Fibroblast of lung (primary cell): ENCODE data around the gene NFE2. TPM values are rescaled to one million over a fixed set of nuclear protein-coding genes. Genes with fewer than 3 reads are reported as not detected.

Experiments
- DNase-seq, 2 donors: peaks; one replicate each; pipeline versions ENCODE4 v3.0.0 to v3.0.0-alpha.2; 2010; ENCODE audit warnings: low read depth in 2 of 2
- H2AFZ ChIP-seq: 2 replicates; pipeline ENCODE4 v1.5.1; 2012; ENCODE audit warnings: low read length, control low read depth, inconsistent platforms
- H3K27ac ChIP-seq: 2 replicates; pipeline ENCODE4 v1.5.1; 2011; ENCODE audit warnings: low read length, control low read depth; ENCODE audit not compliant: insufficient read depth
- H3K27me3 ChIP-seq: 2 replicates; pipeline ENCODE4 v1.5.1; 2011; ENCODE audit warnings: mild to moderate bottlenecking, low read length; ENCODE audit not compliant: control insufficient read depth, insufficient read depth
- H3K36me3 ChIP-seq: 2 replicates; pipeline ENCODE4 v1.5.1; 2011; ENCODE audit warnings: low read length; ENCODE audit not compliant: control insufficient read depth, insufficient read depth
- H3K4me1 ChIP-seq: 2 replicates; pipeline ENCODE4 v1.5.1; 2011; ENCODE audit warnings: low read length; ENCODE audit not compliant: control insufficient read depth, insufficient read depth; ENCODE audit errors: extremely low read depth
- H3K4me2 ChIP-seq: 2 replicates; pipeline ENCODE4 v1.5.1; 2011; ENCODE audit warnings: low read length, control low read depth; ENCODE audit not compliant: insufficient read depth; ENCODE audit errors: extremely low read depth
- H3K4me3 ChIP-seq, 4 experiments: fragments of 200-600 bp in 1 of 4; sonication (generic) in 1 of 4; replicated peaks in 1 of 4; 2 replicates each; pipeline ENCODE4 v1.5.1; 2011 to 2016; ENCODE audit warnings: low read length in 4 of 4, low read depth in 3 of 4, mild to moderate bottlenecking in 3 of 4, control low read depth in 2 of 4, inconsistent platforms in 1 of 4, mixed read lengths in 1 of 4; ENCODE audit not compliant: insufficient read depth in 1 of 4; ENCODE audit errors: control extremely low read depth in 1 of 4
- H3K79me2 ChIP-seq: 2 replicates; pipeline ENCODE4 v1.5.1; 2012; ENCODE audit warnings: mild to moderate bottlenecking, low read length, inconsistent platforms; ENCODE audit not compliant: control insufficient read depth, insufficient read depth
- H3K9ac ChIP-seq: 2 replicates; pipeline ENCODE4 v1.5.1; 2011; ENCODE audit warnings: mild to moderate bottlenecking, low read length, control low read depth; ENCODE audit not compliant: insufficient read depth
- H3K9me3 ChIP-seq: 2 replicates; pipeline ENCODE4 v1.5.1; 2012; ENCODE audit warnings: low read depth, low read length; ENCODE audit not compliant: control insufficient read depth, insufficient read depth
- H4K20me1 ChIP-seq: 2 replicates; pipeline ENCODE4 v1.5.1; 2011; ENCODE audit warnings: low read length; ENCODE audit not compliant: control insufficient read depth, insufficient read depth; ENCODE audit errors: extremely low read depth
- CTCF ChIP-seq, 2 donors: IDR thresholded peaks in 1 of 2; conservative IDR thresholded peaks in 1 of 2; 1 replicate in 1 of 2; 2 replicates in 1 of 2; pipeline ENCODE4 v1.5.1; 2011 to 2012; ENCODE audit warnings: low read length in 2 of 2, control low read depth in 1 of 2, inconsistent platforms in 1 of 2, low read depth in 1 of 2, mild to moderate bottlenecking in 1 of 2
- EZH2 ChIP-seq: IDR thresholded peaks from 2 replicates; pipeline ENCODE4 v1.5.1; 2012; ENCODE audit warnings: low read length, control low read depth, mild to moderate bottlenecking; ENCODE audit errors: missing control alignments
- polyA plus RNA-seq, 2 donors: library from polyadenylated mRNA; depleted of rRNA in 1 of 2; stranded (reverse) in 1 of 2; unstranded in 1 of 2; fragments of >200 nt; gene quantifications; 2 replicates each; pipeline ENCODE4 v1.2.1, GENCODE V29; 2011 to 2012; ENCODE audit warnings: missing spikeins in 1 of 2
- total RNA-seq: library from RNA; depleted of rRNA; stranded (reverse); fragments of >200 nt; gene quantifications from 2 replicates; pipeline ENCODE4 v1.2.1, GENCODE V29; 2014

The NFE2 gene
- total and polyA plus RNA-seq, 2 donors (not counting 1 experiment from before 2014, with no cell fraction given), result 0.17 to 0.34 TPM

- no peak for TF ChIP-seq CTCF (conservative IDR thresholded peaks at IDR 0.05 in 1 of 2, IDR thresholded peaks at IDR 0.05 in 1 of 2; ENCODE audit: low read depth in 1 of 2, low read length in 2 of 2)
- TF ChIP-seq EZH2, result no peak
- Histone ChIP-seq H3K4me2 (peak overlapping the region; percentile 23), H3K27me3 (no peaks in the 10 kb centered on the region), H3K4me1 (peaks cover 18% of the 10 kb centered on the region), H2AFZ (no peak overlapping the region), H3K9me3 (no peaks in the 10 kb centered on the region), H3K4me3 (no peak overlapping the region), H3K9ac (no peak overlapping the region), H3K36me3 (peaks cover 2% of the 10 kb centered on the region), H3K79me2 (peaks cover 26% of the 10 kb centered on the region), H4K20me1 (no peaks in the 10 kb centered on the region), H3K27ac (no peak overlapping the region)
- DNase-seq, result no peak
These were observed 37.2 kb upstream of the NFE2 start for GRCh38 chr12:54337854-54338650.

- no peaks in the 10 kb centered on the region for H4K20me1 ChIP-seq
- peaks cover 26% of the 10 kb centered on the region for H3K79me2 ChIP-seq
- peaks cover 18% of the 10 kb centered on the region for H3K4me1 ChIP-seq
- no peak overlapping the region for H2AFZ ChIP-seq
- no peak overlapping the region for H3K9ac ChIP-seq
- H3K9me3 ChIP-seq, result no peaks in the 10 kb centered on the region
- H3K4me2 ChIP-seq, result peak overlapping the region; percentile 18
- peak; percentile 20 to 21 for TF ChIP-seq CTCF (conservative IDR thresholded peaks at IDR 0.05 in 1 of 2, IDR thresholded peaks at IDR 0.05 in 1 of 2; ENCODE audit: low read depth in 1 of 2, low read length in 2 of 2)
- no peak for TF ChIP-seq EZH2
- H3K27ac ChIP-seq, result no peak overlapping the region
- DNase-seq, result peak in 1 of 2 donors; percentile 56
- no peaks in the 10 kb centered on the region for H3K27me3 ChIP-seq
- no peak overlapping the region for H3K4me3 ChIP-seq
- no peaks in the 10 kb centered on the region for H3K36me3 ChIP-seq
These were observed 36.5 kb upstream of the NFE2 start for GRCh38 chr12:54337280-54337842.

- H3K4me3 ChIP-seq, result no peak overlapping the region
- peaks cover 30% of the 10 kb centered on the region for H3K79me2 ChIP-seq
- H3K27ac ChIP-seq, result no peak overlapping the region
- H3K9ac ChIP-seq, result no peak overlapping the region
- TF ChIP-seq CTCF (conservative IDR thresholded peaks at IDR 0.05 in 1 of 2, IDR thresholded peaks at IDR 0.05 in 1 of 2; ENCODE audit: low read depth in 1 of 2, low read length in 2 of 2) (no peak), EZH2 (no peak)
- H2AFZ ChIP-seq, result no peak overlapping the region
- no peaks in the 10 kb centered on the region for H3K36me3 ChIP-seq
- no peaks in the 10 kb centered on the region for H3K9me3 ChIP-seq
- no peaks in the 10 kb centered on the region for H4K20me1 ChIP-seq
- DNase-seq, result no peak
- H3K4me1 ChIP-seq, result peaks cover 27% of the 10 kb centered on the region
- no peak overlapping the region for H3K4me2 ChIP-seq
- no peaks in the 10 kb centered on the region for H3K27me3 ChIP-seq
These were observed 32.7 kb upstream of the NFE2 start for GRCh38 chr12:54333420-54334034.
